Measurements from ENCODE around the gene ELOVL6.
"Not testable (repeated sequence)": the region's sequence is repeated elsewhere in the genome, so short reads cannot be mapped to it uniquely, and the experiment has no call there.

Gene ELOVL6

DNA sequence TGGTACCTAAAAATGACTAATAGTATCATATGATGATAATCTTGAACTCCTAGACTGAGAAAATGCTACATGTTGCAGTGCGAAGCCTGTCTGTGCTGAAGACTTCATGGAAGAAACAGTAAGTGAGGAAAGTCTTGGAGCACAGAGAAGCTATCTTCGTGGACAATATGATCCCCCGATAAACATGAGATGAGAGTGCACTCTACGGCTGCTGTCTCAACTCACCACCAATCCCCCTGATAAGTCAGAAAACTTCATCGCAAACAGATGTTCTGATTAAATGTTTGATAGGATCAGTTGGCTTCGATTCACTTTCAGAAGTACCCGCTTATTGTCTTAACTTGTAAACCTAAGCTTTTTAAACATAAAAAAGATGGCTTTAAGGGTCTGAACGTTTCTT is 130.2 kb downstream of the ELOVL6 start:
- DNase-seq, result no peak

DNA sequence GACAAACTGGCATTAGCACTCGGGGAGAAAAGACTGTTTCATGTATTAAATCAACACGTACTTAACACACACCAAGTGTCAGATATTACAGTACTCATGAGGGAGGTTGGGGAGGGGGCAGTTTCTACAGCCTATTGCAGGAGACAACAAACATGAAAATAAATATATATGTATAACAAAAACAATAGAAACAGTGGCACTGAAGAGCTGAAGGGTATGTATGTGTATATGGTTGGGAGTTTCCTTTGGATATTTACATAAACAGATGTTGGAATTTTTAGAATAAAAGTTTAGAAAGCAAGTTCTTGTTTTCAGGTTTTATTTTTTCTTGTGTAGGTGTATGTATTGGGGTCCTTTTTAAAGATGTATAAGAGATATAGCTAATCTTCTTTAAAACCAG is 133.5 kb downstream of the ELOVL6 start:
- DNase-seq, result no peak

DNA sequence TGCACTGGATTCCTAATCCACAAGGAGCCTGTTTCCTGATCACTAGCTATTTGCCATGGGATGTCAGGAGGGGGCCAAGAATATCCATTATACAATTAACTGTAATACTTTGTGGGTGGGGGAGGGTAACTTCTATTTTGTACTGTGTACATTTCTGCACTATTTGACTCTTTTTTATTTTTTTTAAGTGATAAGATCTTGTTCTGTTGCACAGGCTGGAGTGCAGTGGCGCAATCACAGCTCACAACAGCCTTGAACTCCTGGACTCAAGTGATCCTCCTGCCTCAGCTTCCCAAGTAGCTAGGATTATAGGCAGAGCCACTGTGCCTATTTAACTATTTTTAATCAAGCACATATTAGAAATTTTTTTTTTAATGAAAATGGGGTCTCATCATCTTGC is 134.1 kb downstream of the ELOVL6 start:
- DNase-seq, result no peak

DNA sequence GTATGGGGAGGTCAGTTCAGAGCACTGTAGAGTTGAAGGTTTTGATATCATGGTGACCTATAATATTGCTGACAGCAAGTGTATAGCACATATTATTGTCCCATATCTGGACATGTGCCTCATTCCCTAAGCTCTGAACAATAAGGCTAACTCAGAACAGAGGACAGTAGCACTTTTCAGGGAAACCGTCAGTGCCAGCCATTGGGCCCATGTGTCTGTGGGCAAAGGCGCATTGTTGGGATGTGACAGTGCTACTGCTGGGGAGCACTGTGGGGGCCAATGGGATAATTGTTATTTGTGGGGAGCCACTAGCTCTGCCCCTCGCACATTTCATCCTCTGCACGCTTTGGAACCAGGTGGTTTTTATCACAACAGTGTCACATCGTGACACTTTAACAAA is 136.2 kb downstream of the ELOVL6 start:
- no peak for DNase-seq

DNA sequence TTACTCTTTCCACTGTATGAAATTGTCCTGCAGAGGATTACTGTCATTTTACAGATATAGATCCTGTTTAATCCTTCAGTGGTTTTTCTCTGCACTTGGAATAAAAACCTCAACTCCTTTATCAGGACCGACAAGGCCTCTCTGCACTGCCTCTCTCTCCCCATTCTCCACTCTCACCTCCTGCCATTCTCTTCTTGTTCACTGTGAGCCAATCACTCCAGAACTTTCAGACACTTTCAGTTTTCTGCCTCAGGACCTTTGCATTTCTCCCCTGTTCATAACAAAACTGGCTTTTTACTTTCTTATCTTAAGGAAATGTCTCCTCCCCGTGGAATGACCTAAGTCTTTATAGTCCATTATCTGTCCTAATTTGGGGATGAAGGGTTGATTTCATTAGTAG is 137.3 kb downstream of the ELOVL6 start:
- no peak for DNase-seq

DNA sequence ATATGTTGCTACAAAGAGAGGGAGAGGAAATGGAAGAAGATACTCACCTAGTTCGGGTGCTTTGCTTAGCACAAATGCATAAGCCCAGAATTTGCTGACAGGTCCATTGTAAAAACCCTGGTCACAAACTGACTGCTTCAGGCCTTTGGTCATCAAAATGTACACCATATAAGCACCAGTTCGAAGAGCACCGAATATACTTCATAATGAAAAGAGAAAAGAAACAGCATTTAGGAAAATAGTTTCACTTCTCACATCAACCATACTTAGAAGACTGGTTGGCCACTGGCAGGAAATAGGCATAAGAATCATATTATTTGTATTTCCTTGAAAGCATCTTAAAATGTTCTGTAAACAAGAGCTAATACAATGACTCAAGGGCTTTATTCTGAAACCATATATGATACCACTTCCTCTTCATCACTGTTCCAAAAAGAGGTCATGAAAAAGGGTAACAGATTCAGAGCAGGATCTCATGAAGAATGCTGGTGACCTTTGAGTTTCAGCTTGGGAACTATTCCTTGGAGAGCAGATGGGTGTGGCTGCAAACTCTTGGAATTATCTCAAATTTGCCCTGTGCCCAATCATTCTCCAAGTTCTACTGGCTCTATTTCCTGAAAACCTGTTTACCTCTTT is 138.7 kb downstream of the ELOVL6 start:
- DNase-seq, result no peak

DNA sequence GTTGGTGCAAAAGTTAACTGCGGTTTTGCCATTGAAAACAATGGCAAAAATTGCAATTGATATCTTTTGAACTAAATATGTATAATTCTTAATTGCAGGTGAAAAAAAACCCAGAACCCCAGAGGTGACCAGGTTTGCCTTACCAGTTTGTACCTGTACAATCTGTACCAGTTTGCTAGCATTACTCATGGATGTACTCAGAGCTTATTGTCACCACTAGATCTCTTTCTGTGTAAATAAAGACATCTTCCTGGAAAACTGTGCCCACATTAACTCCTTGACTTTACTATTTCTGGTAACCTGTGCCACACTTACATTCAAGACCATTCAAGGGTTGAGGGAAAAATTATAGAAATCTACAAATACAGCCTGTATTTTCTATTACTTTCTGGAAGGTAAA is 139.7 kb downstream of the ELOVL6 start:
- DNase-seq, result no peak

DNA sequence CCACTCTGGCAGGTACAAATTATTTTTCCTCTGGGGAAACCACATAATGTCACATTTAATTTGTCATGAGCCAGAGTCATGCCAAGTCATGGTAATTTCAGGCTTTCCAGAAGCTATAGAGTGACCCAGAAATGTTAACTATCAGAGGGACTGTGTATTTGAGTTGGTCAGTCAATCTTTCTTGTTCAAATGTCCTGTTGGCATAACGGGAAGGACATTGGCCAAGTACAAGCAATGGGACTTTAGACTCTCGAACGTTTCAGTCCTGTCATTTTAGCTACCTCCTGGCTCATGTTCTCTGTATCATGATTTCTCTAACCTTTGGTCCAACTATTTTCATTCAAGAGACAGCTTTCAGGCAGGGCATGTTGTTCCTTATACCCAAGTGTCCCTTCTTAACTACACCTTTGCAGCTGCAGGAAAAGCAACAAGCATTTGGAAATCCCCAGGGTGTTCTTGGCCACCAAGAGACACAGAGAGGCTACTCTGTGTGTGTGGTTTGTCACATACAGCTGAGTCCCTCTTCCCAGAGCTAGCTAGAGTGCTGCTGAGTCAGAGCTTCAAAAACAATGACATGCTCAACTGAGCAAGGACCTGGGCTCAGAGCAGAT is 143.2 kb downstream of the ELOVL6 start:
- no peak for DNase-seq

DNA sequence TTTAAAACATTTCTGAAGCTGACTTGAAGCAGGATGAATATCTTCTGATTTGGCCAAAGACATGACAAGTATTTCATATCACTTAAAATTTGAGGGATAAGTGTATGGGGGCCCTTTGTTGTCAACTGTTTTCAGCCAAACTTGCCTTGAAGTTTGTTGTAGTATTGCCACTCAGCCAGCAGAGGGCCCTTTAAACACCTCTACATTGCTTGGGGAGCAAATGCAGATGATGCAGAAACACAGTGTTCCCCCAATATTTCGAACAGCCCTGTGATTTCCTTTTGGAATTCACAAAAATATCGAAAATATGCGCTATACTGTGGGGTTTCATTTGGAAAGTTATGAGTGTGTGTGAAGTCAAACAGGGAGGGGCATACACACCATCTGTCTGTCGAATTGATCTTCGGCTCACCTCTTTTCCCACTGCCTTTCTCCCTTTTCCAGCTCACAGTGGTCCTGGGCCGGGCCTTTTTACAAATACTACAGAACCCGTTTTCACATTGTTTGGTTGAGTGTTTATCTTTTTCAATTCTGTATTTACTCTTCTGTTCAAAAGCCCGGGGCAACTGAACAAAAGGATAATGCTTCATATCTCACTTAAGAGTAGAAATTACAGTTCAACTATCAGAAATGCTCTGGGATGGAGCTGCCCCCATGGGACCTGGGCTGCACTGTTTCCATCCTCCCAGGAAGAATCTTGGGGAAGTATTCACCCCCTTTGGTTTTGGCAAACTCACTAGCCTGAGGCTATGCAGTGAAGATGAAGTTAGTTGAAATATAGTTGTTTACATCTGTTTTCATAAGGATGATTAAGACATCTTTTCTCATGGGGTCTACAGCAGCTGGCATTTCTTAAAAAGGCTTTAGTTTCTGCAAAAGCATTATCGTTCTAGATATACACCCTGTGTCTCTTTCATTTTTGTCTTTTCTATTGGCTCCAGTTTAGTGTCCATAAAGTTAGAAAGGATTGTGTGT is 148.2 kb downstream of the ELOVL6 start:
- no peak for DNase-seq

DNA sequence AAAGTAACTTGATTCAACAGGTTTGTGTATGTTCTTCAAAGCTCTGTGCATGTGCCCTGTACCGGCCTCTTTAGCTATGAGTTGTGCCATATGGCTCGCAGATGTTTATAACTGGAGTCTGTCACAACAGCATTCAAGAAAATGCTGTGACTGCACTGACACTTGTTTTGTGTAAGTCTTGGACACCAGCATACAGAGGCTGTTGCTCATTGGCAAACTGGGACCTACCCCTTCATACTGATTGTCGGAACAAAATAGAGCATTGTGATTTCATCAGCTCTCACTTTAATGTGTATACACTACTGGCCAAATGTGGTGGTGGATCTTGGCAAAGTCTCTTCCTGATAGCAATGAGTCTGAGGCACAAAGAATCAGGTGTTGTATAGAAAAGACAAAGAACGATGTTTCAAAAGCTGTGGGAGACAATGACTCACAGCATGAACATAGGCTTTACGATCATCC is 151.8 kb downstream of the ELOVL6 start:
- no peak for DNase-seq

DNA sequence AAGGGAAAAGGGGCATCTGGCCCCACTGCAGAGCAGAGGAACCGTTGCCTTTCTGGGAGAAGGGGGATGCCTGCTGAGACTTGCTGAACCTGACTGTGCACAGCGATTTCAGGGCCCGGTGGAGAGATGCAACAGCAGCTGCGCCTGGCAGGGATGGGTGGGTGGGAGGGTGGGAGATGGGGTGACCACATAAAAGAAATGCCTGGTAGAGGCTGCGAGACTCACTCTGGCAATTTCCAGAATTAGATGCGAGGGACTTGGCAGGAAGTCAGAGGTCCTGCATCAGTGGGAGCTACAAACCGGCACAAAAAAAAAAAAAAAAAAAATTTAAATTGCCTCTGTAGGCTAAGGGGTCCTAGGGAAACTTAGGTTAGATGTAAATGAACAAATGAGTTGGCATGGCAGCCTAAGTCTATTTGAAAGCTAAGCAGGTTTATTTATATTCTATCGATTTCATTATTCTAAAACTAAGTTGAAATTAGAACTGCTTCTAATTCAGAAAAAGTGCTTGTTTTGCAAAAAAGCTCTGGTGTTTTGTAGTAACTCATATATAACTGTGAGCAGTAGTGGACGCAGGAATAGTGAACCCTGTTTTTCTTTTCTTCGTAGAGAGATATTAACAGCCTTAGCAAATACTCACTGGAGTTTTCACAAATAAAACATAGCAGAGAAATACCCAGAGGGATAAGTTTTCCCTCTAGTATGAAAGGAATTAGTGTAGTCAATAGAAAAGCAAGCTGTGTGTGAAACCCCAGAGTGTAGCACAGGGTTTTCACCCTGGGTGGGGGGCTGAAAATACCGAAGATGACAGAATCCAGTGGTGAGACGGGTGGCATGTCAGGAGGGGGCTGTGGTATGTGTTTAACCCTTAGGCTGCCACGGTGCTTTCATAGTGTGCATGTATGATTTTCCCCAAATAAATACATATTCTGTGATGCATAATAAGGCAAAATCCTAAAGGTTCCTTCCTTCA is 155.6 kb downstream of the ELOVL6 start:
- no peak for DNase-seq

DNA sequence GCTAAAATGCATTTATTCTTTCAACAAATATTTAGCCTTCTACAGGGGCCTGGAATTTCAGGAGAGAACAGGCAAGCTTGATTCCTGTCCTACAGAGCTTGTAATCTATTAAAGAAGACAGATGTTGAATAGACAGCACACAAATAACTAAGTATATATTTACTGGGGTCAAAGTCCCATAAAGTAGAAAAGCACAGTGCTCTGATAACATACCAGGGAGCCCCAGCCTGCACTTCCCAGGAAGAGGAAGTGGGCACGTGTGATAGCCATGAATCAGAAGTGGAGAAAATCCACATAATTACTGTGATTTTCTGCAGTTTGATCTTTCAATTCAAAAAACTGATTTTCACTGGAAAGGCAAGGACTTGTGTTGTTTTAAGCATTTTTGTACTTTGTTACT is 156.7 kb downstream of the ELOVL6 start:
- no peak for DNase-seq

DNA sequence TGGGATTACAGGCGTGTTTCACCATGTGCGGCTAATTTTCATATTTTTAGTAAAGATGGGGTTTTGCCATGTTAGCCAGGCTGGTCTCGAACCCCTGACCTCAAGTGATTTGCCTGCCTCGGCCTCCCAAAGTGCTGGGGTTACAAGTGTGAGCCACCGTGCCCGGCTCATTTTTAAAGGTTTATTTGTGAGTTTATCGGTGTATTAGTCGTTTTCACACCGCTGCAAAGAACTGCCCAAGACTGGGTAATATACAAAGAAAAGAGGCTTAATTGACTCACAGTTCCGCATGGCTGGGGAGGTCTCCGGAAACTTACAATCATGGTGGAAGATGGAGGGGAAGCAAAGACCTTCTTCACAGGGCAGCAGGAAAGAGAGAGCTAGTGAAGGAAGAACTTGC is 159.3 kb downstream of the ELOVL6 start:
- not testable (repeated sequence) for DNase-seq

DNA sequence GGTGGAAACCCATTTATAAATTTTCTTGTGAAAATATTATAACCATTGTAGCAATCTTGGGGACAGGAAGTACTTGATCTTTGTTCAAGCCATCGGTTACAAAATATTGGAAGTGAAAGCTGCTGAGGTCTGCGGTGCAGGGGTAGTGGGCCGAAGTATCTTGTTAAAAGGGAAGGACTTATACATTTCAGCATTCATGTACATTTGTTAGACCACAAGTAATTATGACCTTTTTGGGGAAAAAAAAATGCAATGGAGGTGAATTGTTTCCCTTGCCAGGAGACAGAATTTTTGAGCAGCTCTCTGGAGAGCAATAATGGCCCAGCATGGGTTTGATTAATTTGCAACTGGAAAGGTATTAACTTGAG is 164.4 kb downstream of the ELOVL6 start:
- DNase-seq, result no peak

DNA sequence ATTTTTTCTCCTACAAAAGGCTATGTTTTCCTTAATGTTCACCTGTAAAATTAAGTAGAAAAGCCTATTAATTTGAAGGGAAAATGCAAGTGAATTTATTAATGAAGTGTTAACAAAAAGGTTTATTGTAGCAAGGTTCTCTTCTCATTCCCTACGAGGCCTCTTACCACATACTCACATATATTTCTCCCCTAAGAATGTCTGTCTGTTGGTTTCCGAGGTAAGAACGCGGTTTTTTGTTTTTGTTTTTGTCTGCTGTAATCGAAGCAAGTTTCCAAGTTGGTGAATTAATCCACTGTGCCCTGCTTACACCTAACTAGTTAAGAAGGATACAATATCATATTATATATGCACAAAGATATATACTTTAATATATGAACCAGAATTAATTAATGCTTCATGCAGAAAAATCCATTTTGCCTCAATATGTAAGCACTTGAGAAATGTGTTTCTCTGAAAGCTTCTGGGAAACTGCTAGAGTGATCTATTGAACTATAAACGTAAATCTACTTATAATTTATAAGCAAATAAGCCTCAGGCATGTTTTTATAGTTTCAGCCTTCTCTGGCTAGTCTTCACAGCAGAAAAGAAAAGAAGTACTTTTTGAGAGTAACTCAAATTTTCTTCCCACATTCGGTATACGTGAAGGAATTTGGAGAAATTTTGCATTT is 164.9 kb downstream of the ELOVL6 start:
- DNase-seq, result no peak

DNA sequence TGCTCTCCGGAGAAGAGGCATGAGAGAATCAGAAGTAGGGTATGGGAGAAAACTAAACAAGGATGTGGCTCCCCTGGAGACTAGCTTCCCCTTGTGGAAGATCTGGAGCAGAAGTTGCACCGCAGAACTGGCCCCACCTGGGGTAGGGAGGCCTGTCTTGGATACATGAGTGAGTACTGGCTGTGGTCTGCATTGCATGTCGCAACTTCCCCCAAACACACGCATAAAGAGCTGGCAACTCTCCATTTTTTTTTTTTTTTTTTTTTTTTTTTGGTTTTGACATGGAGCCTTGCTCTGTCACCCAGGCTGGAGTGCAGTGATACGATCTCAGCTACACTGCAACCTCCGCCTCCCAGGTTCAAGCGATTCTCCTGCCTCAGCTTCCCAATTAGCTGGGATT is 165.8 kb downstream of the ELOVL6 start:
- DNase-seq, result no peak

DNA sequence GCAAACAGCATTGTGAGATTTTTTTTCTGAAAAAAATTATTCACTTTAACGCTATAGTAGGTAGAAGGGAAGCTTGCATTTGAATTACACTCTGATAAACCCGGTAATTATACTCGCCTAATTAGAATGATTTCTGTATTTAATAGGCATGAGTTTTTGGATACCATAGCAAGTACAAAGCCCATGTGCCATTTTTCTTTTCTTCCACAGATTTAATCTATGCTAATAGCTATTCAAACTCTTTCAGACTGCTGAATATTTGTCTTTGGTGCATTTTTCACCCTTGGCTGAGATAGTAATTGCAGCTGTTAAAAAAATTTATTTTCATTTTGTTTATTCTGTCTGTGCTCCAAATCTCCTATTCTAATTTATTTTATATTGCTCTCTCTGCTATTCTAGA is 172.7 kb downstream of the ELOVL6 start:
- no peak for DNase-seq

DNA sequence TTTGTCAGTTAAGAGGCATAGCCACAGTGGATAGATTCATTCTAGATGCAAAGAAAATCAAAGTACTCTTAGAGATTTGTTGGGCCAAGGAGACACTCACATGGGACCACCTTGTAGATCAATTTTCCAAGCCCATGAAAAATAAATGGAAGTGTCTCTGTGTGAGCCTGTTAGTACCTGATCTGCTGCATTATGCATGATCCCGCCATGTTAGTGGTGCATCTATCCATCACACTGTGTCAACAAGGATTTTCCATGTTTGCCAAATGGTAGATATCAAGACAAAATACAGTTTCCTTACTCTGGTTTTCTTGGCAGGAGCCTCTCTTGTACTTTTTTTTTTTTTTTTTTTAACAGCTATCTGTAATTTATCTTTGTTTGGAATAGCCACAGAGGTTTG is 173.4 kb downstream of the ELOVL6 start:
- no peak for DNase-seq

DNA sequence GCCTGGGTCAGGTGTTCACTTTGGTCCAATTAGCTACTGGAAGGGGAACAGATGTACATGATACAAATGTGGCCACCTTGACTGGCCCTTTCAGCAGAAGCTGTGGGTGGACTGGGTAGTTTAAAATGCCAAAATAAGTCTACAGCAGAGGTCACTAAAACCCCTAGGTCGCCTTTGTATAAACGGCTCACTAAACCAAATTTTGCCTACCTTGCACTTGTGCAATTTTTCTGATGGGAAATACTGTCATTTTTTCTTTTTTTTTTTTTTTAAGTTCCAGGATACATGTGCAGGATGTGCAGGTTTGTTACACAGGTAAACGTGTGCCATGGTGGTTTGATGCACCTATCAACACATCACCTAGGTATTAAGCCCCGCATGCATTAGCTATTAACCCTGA is 176.0 kb downstream of the ELOVL6 start:
- DNase-seq, result no peak

DNA sequence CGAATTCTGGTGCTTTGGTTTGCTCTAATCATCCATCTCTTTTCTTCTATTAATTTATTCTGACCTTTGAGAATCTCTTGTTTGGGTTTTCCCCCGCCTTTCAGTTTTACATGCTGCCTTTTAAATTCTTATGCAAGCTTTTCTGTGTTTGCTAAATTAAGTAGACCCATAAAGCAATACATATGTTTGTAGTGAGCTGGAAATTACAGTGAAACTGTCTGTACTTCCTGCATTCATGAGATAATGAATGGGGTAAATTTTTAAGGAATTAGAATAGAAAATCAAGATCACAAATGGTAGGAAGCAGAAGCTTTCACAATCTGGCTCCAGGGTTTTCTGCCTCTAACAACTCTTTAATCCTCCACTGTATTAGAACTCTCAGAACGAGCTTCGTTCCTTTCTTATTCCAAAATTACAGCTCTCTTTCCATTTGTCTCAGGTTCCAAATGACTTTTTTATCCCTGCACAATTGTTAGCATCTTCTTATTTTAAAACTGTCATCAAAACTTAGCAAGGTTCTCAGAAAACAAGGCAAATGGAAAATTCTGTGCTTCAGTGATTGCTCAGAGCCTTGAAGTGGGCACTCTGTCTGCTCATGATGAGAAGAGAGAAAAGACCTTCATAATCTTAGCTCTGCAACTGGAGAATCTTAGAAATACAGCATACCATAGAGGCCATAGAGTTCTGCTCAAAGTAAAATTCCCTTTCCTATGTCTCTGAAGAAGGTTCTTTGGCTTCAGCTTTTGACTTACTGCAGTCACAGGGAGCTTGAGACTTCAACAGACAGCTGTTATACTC is 177.6 kb downstream of the ELOVL6 start:
- DNase-seq, result no peak

DNA sequence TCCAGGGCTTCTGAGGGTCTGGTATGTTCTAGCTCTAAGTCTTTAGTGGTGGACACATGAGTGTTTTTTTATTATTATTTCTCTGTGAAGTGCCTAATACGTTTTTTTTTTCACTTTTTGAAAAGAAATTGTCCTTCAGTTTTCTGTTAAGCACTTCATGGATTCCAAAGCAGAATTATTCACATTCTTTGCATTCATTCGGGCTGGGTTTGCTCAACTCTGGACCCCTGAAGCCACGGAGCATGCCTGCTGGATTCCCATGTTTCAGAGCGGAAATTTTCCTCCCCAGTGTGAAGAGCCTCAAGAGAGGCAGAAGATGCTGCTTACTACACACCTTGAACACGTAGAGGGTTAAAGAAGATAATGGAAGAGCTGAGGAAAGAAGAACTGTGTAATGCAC is 178.3 kb downstream of the ELOVL6 start:
- no peak for DNase-seq

Measured in NCI-H2029 (cell line).